Left renal pelvis (tissue), 4 donors: Measurements from ENCODE around the gene PSMG3. TPM values are rescaled to one million over a fixed set of nuclear protein-coding genes. Genes with fewer than 3 reads are reported as not detected.
"Not testable (repeated sequence)": the region's sequence is repeated elsewhere in the genome, so short reads cannot be mapped to it uniquely, and the experiment has no call there.

ENCODE experiments used
- DNase-seq, 4 donors: peaks; one replicate each; pipeline ENCODE4 v3.0.0-alpha.2; 2013; ENCODE audit warnings: low read depth in 4 of 4, low spot score in 3 of 4
- polyA plus RNA-seq, 4 donors: library from polyadenylated mRNA; unstranded; fragments of 120-200 nt; gene quantifications; one replicate each; pipeline ENCODE4 v1.2.1, GENCODE V29; 2013; ENCODE audit not compliant: insufficient read length in 4 of 4

PSMG3 gene
- polyA plus RNA-seq, 4 donors = 25.4 to 35.6 (median 31.2) TPM

- no peak for DNase-seq
These were observed 27.4 kb upstream of the PSMG3 start for GRCh38 chr7:1597066-1597760.

DNA sequence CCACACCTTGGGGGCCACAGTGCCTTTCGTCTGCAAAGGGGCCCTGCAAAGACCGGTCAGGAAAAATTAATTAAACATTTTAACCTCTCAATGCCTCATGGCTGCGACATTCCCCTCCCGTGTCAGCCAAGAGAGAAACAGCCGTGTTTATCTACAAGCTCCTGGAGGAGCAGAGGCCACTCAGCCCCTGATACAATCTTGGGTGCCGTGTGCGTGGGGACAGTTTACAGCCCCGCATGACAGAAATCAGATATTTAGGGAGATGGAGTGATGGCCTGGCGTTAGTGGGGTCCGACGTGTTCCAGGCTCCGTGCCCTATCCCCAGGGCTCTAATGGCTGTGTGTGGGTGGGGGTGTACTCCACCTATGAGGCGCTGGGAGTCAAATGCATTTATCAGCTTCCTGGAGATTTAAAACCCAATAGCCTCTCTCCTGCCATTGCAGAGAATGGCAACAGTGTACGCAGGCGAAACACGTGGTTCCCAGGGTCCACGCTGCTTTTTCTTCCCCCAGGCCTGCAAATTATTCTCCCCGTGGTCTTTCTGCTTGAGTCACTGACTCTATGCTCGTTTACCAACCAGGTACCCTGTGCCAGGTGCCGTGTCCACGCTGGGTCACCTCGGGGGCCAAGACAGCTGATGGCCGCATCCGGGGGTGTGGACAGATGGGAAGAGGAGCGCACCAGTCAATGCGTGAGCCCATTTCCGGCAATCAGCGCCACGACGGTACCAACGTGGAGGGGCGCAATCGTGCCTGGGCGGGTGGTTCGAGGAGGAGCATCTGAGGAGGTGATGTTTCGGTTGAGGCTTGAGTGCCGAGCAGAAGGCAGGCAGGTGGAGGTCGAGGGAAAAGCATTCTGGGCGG is 26.6 kb upstream of the PSMG3 start:
- no peak for DNase-seq

- no peak for DNase-seq
These were observed 25.8 kb upstream of the PSMG3 start for GRCh38 chr7:1595636-1596035.

DNA sequence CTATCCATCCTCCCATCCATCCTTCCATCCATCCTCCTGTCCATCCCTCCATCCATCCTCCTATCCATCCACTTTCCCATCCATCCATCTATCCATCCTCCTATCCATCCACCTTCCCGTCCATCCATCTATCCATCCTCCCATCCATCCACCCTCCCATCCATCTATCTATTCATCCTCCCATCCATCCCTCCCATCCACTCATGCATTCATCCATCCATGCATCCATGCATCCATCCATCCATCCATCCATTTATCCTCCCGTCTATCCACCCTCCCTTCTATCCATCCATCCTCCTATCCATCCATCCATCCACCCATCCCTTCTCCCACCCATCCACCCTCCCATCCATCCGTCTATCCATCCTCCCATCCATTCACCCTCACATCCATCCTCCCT is 25.2 kb upstream of the PSMG3 start:
- DNase-seq = no peak

GRCh38 chr7:1593904-1594421 is 24.1 kb upstream of the PSMG3 start:
- no peak for DNase-seq

DNA sequence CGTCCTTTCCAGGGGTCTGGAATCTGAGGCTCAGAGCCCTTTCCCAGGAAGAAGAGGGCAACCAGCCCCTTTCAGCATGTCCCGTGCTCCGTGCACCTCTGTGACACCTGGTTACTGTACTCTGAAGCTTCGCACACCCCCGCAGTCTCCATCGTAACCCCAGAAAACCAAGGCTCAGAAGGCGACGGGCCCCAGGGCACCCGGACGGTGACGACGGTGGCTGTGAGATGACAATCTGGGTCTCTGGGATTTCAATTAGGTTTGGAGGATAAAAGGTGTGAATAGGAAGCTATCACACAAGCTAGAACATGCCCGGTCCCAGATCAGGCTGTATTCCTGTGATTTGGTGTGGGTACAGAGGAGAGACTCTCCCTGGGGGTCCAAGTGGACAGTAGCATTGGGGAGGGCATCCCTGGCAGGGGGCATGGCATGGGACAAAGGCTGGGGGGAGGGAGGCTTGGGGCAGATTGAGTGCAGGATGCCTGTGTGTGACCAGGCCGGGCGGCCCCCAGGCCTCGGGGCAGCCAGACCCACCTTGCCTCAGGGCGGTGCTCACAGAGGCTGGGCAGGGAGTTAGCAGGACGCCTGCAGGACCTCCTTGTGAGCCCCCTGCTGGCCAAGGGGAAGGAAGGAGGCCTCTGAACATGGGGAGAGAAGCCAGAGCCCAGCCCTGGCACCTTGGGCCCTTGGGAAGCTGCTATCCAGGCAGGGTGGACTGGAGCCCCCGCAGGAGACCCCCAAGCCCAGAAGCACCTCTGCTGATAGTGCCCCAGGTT is 23.4 kb upstream of the PSMG3 start:
- no peak for DNase-seq

GRCh38 chr7:1592299-1592871 is 22.6 kb upstream of the PSMG3 start:
- DNase-seq = no peak

DNA sequence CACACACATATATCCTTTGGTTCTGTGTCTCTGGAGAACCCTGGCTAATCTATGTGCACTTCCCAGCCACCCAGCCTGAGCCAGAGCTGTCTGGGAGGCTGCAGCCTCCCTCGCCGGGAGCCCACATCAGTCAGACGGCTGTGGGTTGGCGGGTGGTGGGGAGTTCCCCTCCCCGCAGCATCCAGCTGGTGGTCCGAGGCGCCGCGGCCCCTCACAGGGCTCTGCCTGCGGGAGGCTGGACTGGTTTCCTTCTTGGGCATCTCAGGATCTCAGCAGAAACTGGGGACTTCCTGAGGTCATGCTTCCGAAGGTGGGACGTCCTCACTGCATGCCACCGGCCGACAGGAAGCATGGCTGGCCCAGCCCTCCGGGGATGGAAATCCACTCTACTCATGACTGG is 22.0 kb upstream of the PSMG3 start:
- no peak for DNase-seq

GRCh38 chr7:1591396-1591795 is 21.6 kb upstream of the PSMG3 start:
- DNase-seq = no peak

DNA sequence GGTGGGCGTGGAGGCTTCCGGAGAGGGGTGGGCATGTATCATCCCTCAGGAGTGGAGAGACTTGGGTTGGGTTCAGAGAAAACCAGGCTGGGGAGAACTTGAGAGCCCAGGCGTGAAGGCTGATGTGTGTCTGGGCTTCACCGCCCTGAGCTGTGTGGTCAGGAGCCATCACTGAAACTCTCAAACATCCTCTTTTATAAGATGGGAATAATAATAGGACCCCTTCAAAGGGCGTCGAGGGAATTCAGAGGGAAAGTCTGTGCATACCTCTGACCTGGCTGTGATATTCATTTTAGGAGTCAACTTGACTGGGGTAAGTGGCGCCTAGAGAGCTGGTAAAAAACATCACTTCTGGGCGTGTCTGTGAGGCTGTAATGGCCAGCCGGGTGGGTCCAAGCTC is 21.1 kb upstream of the PSMG3 start:
- DNase-seq = no peak

DNA sequence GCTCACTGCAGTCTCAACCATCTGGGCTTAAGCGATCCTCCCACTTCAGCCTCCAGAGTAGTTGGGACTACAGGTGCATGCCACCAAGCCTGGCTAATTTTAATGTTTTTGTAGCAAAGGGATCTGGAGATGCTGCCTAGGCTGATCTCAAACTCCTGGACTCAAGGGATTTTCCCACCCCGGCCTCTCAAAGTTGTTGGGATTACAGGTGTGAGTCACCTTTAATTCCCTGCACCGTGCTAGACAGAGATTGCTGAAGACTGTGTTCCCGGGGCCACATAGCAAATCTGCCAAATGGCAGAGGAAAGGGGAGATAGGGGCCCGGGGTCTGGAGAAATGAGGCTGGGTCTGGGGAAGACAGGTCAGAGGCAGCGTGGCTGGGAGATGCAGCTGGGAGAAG is 20.6 kb upstream of the PSMG3 start:
- DNase-seq = no peak

DNA sequence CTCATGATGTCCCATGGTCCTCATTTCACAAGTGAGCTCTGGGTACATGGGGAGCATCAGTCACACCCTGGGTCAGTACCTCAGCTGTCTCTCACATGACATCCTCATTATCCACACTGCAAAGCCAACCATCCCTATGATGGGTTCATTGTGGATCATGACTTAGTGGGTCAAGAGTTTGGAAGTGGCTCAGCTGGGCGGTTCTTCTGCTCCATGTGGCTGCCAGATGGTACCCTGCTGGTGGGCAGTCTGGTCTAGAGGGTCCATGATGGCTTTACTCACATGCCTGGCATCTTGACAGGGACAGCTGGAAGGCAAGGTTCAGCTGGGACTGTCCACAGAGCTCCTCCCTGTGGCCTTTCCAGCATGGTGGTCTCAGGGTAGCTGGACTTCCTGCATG is 19.1 kb upstream of the PSMG3 start:
- DNase-seq = no peak

DNA sequence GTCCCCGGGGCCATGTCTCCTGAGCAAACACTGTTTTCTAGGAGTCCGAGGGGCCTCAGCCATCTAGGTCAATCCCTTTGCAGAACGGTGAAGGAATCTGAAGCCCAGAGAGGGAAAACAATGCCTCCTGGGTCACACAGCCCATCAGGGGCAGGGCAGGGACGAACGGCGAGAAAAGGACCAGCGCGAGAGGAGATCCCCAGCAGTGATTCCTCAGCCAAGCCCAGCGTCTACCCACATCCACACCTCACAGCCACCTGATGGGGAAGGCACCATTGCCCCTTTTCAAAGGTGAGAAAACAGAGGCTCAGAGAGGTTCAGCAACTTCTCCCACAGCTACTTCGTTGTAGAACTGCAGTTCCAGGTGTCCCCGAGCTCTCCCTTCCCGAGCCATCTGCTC is 17.9 kb upstream of the PSMG3 start:
- no peak for DNase-seq

GRCh38 chr7:1586827-1587705 is 17.2 kb upstream of the PSMG3 start:
- DNase-seq = no peak

GRCh38 chr7:1586126-1586826 is 16.4 kb upstream of the PSMG3 start:
- DNase-seq = no peak

- no peak for DNase-seq
These were observed 15.5 kb upstream of the PSMG3 start for GRCh38 chr7:1585142-1585981.

GRCh38 chr7:1584700-1585099 is 14.9 kb upstream of the PSMG3 start:
- no peak for DNase-seq

DNA sequence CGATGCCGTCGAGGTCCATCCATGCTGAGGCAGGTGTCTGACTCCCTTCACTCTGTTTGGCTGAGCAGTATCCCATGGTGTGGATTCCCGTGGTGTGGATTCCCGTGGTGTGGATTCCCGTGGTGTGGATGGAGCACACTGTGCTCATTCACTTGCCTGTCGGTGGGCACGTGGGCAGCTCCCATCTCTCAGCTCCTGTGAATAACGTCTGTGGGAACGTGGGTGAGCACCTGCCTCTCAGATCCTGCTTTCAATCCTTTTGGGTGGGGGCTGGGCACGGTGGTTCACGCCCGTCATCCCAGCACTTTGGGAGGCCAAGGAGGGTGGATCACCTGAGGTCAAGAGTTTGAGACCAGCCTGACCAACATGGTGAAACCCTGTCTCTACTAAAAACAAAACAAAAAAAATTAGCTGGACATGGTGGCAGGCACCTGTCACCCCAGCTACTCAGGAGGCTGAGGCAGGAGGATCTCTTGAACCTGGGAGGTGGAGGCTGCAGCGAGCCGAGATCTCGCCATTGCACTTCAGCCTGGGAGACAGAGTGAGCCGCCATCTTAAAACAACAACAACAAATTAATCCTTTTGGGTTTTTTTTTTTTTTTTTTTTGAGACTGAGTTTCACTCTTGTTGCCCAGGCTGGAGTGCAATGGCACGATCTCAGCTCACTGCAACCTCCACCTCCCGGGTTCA is 13.6 kb upstream of the PSMG3 start:
- DNase-seq = not testable (repeated sequence)
